ENCODE data around the gene RAI14.

The RAI14 gene

DNA sequence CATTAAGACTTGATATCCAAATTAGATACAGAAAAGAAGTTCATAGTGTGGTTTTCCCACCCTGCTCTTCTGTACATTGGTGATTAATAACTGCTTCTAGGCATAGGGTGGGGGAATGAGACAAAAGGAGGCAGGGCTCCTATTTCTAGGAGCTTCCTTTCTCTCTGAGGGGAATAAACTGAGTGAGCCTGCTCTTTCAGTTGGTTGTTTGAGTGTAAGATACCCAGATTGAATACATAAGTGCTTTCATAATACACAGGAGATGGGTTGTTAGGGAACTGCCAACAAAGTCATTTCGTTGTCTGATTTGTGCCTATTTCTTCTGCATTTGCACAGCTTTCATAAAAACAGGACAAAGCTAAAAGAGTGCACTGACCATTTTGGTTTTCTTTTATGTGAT, 133.9 kb downstream of the RAI14 start:
- Histone ChIP-seq H3K79me1 (replicated peaks; ENCODE audit: low read length, poor library complexity, severe bottlenecking) (peaks cover 9% of the 10 kb centered on the region), H3K9ac (ENCODE audit: low read length) (peak overlapping the region; percentile 16), H3K4me1 (ENCODE audit: control insufficient read depth, insufficient read depth, low read depth, low read length) (peaks cover 7% of the 10 kb centered on the region), H3K4ac (ENCODE audit: low read depth in 1 of 2, low read length in 2 of 2) (no peak overlapping the region), H2AFZ (ENCODE audit: low read depth, low read length) (no peak overlapping the region), H3K18ac (ENCODE audit: low read depth in 1 of 2, low read length in 2 of 2) (no peak overlapping the region), H4K91ac (ENCODE audit: low read length) (no peak overlapping the region), H3K23ac (ENCODE audit: low read length in 2 of 2) (no peak overlapping the region), H2BK5ac (ENCODE audit: low read depth, low read length, poor library complexity, severe bottlenecking) (no peak overlapping the region), H3K14ac (ENCODE audit: low read length in 2 of 2) (no peak overlapping the region), H4K8ac (ENCODE audit: low read length) (no peak overlapping the region), H2BK120ac (ENCODE audit: low read depth, low read length) (no peak overlapping the region), H3K27ac (ENCODE audit: low read length, poor library complexity, severe bottlenecking) (no peak overlapping the region), H2AK5ac (ENCODE audit: low read length, severe bottlenecking) (no peak overlapping the region), H3K9me3 (ENCODE audit: control insufficient read depth, low read length) (peaks cover 5% of the 10 kb centered on the region), H2BK15ac (ENCODE audit: low read depth, poor library complexity, severe bottlenecking) (no peak overlapping the region), H3K27me3 (ENCODE audit: control insufficient read depth in 1 of 2, insufficient read depth in 1 of 2, low read length in 2 of 2) (no peaks in the 10 kb centered on the region), H2BK12ac (ENCODE audit: low read length in 2 of 2) (no peak overlapping the region), H3K4me3 (ENCODE audit: insufficient read depth in 1 of 2, low read depth in 1 of 2, low read length in 2 of 2) (no peak overlapping the region), H3K36me3 (ENCODE audit: control insufficient read depth in 1 of 2, insufficient read depth in 2 of 2, low read depth in 1 of 2, low read length in 2 of 2) (peaks cover 12 to 15% of the 10 kb centered on the region in 2 experiments), H3K4me2 (ENCODE audit: low read length, poor library complexity, severe bottlenecking) (no peak overlapping the region)
- DNase-seq: peak; percentile 18
- WGBS: 100% methylated on average over 1 of the region's 1 CpG

DNA sequence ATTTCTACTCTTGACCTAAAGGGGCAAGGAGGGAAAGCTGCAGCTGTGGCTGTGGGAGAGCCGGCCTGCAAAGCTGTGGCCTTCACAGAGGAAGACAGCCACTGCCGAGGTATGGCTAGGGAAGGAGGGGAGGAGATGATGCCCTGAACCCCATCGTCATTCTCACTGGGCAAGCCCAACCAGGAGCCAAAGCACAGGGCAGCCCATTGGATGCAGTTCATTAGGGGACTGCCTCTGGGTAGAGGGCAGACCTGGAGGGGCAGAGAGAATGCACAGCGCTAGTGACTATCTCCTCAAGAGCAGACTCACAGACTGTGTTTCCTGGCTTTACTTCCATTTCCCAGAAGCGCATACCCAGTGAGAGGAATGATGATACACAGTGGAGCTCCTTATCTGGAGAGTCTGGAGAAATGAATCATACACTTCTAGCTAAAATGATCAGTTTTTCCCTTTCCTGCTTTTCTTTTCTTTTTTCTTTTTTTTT, 135.7 kb downstream of the RAI14 start:
- no peak overlapping the region for H4K91ac ChIP-seq (ENCODE audit: low read length)
- H2BK12ac ChIP-seq (ENCODE audit: low read length in 2 of 2): peak overlapping the region in 1 of 2 experiments; percentile 65
- no peak overlapping the region for H3K9ac ChIP-seq (ENCODE audit: low read length)
- peaks cover 5% of the 10 kb centered on the region for H3K9me3 ChIP-seq (ENCODE audit: control insufficient read depth, low read length)
- peak; percentile 91 for DNase-seq
- WGBS: 69% methylated on average over 4 of the region's 5 CpGs
- H3K4me3 ChIP-seq (ENCODE audit: insufficient read depth in 1 of 2, low read depth in 1 of 2, low read length in 2 of 2): no peak overlapping the region
- no peak overlapping the region for H2BK120ac ChIP-seq (ENCODE audit: low read depth, low read length)
- H2AK5ac ChIP-seq (ENCODE audit: low read length, severe bottlenecking): no peak overlapping the region
- peaks cover 14 to 26% of the 10 kb centered on the region in 2 experiments for H3K36me3 ChIP-seq (ENCODE audit: control insufficient read depth in 1 of 2, insufficient read depth in 2 of 2, low read depth in 1 of 2, low read length in 2 of 2)
- no peak overlapping the region for H3K27ac ChIP-seq (ENCODE audit: low read length, poor library complexity, severe bottlenecking)
- H3K4ac ChIP-seq (ENCODE audit: low read depth in 1 of 2, low read length in 2 of 2): no peak overlapping the region
- peaks cover 10% of the 10 kb centered on the region for H3K79me1 ChIP-seq (replicated peaks; ENCODE audit: low read length, poor library complexity, severe bottlenecking)
- H4K8ac ChIP-seq (ENCODE audit: low read length): no peak overlapping the region
- peak overlapping the region in 1 of 2 experiments; percentile 68 for H3K14ac ChIP-seq (ENCODE audit: low read length in 2 of 2)
- no peak overlapping the region for H2BK5ac ChIP-seq (ENCODE audit: low read depth, low read length, poor library complexity, severe bottlenecking)
- no peak overlapping the region for H3K4me2 ChIP-seq (ENCODE audit: low read length, poor library complexity, severe bottlenecking)
- H3K18ac ChIP-seq (ENCODE audit: low read depth in 1 of 2, low read length in 2 of 2): peak overlapping the region; percentile 6 to 85
- H2BK15ac ChIP-seq (ENCODE audit: low read depth, poor library complexity, severe bottlenecking): no peak overlapping the region
- peaks cover 7% of the 10 kb centered on the region for H3K4me1 ChIP-seq (ENCODE audit: control insufficient read depth, insufficient read depth, low read depth, low read length)
- peak overlapping the region in 1 of 2 experiments; percentile 54 for H3K23ac ChIP-seq (ENCODE audit: low read length in 2 of 2)
- no peak overlapping the region for H2AFZ ChIP-seq (ENCODE audit: low read depth, low read length)
- no peaks in the 10 kb centered on the region for H3K27me3 ChIP-seq (ENCODE audit: control insufficient read depth in 1 of 2, insufficient read depth in 1 of 2, low read length in 2 of 2)

DNA sequence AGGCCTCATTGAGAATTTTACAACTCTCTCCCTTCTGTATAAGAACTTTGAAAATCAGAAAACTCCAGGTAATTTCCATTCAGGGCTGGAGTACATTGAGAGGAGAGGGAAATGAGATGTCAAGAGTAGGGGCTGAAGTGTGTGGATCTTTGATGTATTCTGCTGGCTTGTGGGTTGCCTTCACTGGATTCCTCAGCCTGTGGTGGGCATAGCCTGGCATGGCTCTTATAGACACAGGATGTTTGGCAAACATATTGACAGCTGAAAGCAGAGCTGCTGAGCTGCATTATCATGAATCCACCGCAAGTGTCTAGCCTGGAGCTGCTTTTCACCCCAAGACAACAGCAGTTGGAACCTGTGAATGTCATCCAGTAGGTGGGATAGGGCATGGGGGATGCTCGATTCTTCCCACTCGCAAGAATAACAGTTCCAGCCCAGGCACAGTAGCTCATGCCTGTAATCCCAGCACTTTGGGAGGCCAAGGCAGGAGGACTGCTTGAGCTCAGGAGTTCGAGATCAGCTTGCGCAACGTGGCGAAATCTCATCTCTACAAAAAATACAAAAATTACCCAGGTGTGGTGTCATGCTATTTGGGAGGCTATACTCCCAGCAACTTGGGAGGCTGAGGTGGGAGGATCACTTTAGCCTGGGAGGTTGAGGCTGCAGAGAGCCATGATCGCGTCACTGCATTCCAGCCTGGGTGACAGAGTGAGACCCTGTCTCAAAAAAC, 146.9 kb downstream of the RAI14 start:
- H3K9me3 ChIP-seq (ENCODE audit: control insufficient read depth, low read length): no peaks in the 10 kb centered on the region
- WGBS: 99% methylated on average over 4 of the region's 9 CpGs
- no peak overlapping the region for H3K4me2 ChIP-seq (ENCODE audit: low read length, poor library complexity, severe bottlenecking)
- H3K27me3 ChIP-seq (ENCODE audit: control insufficient read depth in 1 of 2, insufficient read depth in 1 of 2, low read length in 2 of 2): no peaks in the 10 kb centered on the region
- peaks cover 36% of the 10 kb centered on the region for H3K79me1 ChIP-seq (replicated peaks; ENCODE audit: low read length, poor library complexity, severe bottlenecking)
- no peak overlapping the region for H4K8ac ChIP-seq (ENCODE audit: low read length)
- H3K4me1 ChIP-seq (ENCODE audit: control insufficient read depth, insufficient read depth, low read depth, low read length): no peaks in the 10 kb centered on the region
- no peak overlapping the region for H3K27ac ChIP-seq (ENCODE audit: low read length, poor library complexity, severe bottlenecking)
- H3K18ac ChIP-seq (ENCODE audit: low read depth in 1 of 2, low read length in 2 of 2): no peak overlapping the region
- H3K36me3 ChIP-seq (ENCODE audit: control insufficient read depth in 1 of 2, insufficient read depth in 2 of 2, low read depth in 1 of 2, low read length in 2 of 2): peaks cover 48 to 92% of the 10 kb centered on the region in 2 experiments
- no peak overlapping the region for H3K4me3 ChIP-seq (ENCODE audit: insufficient read depth in 1 of 2, low read depth in 1 of 2, low read length in 2 of 2)
- DNase-seq: no peak
- no peak overlapping the region for H2BK5ac ChIP-seq (ENCODE audit: low read depth, low read length, poor library complexity, severe bottlenecking)
- no peak overlapping the region for H3K14ac ChIP-seq (ENCODE audit: low read length in 2 of 2)
- no peak overlapping the region for H4K91ac ChIP-seq (ENCODE audit: low read length)
- H3K9ac ChIP-seq (ENCODE audit: low read length): no peak overlapping the region
- H2BK120ac ChIP-seq (ENCODE audit: low read depth, low read length): no peak overlapping the region
- no peak overlapping the region for H2BK12ac ChIP-seq (ENCODE audit: low read length in 2 of 2)
- no peak overlapping the region for H2AK5ac ChIP-seq (ENCODE audit: low read length, severe bottlenecking)
- no peak overlapping the region for H2AFZ ChIP-seq (ENCODE audit: low read depth, low read length)
- no peak overlapping the region for H3K4ac ChIP-seq (ENCODE audit: low read depth in 1 of 2, low read length in 2 of 2)
- H3K23ac ChIP-seq (ENCODE audit: low read length in 2 of 2): no peak overlapping the region
- no peak overlapping the region for H2BK15ac ChIP-seq (ENCODE audit: low read depth, poor library complexity, severe bottlenecking)

DNA sequence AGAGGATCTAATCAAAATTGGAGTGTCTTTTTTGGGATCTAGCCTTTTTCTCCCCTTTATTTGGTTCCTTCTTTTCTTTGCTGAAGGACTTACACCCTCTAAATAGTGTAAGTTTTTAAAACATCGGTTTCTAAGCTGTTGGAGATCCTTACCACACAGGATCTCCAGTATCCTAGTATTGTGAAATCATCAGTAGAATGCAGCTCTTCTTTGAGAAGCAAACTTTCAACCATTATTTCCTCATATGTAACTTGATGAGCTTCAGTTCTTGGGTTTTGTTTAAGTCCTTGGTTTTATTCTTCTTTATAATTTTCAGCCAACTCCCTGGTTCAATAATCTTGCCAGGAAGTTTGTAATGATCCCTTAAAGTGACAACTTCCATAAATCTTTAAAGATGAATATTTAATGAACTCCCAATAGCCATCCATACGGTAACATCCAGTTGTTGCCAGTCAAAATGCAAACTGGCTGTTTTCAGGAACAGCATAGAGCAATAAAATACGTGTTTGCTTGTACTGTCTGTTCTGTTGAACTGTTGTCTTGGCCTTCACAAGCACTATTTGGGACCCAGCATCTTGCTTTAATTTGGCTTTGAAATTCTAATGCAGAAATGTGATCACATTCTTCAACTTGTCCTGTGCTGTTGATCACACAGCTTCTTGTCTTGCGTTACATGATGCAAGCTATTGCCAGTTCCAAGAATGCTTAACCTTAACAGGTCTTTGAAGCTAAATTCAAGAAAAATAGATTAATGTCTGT, 148.0 kb downstream of the RAI14 start:
- no peak overlapping the region for H2BK12ac ChIP-seq (ENCODE audit: low read length in 2 of 2)
- no peak overlapping the region for H2BK120ac ChIP-seq (ENCODE audit: low read depth, low read length)
- H2AK5ac ChIP-seq (ENCODE audit: low read length, severe bottlenecking): no peak overlapping the region
- no peak overlapping the region for H3K4me3 ChIP-seq (ENCODE audit: insufficient read depth in 1 of 2, low read depth in 1 of 2, low read length in 2 of 2)
- no peak overlapping the region for H3K4ac ChIP-seq (ENCODE audit: low read depth in 1 of 2, low read length in 2 of 2)
- H3K36me3 ChIP-seq (ENCODE audit: control insufficient read depth in 1 of 2, insufficient read depth in 2 of 2, low read depth in 1 of 2, low read length in 2 of 2): peaks cover 46 to 92% of the 10 kb centered on the region in 2 experiments
- no peak overlapping the region for H4K8ac ChIP-seq (ENCODE audit: low read length)
- H2BK15ac ChIP-seq (ENCODE audit: low read depth, poor library complexity, severe bottlenecking): no peak overlapping the region
- peaks cover 34% of the 10 kb centered on the region for H3K79me1 ChIP-seq (replicated peaks; ENCODE audit: low read length, poor library complexity, severe bottlenecking)
- no peaks in the 10 kb centered on the region for H3K27me3 ChIP-seq (ENCODE audit: control insufficient read depth in 1 of 2, insufficient read depth in 1 of 2, low read length in 2 of 2)
- no peak overlapping the region for H3K27ac ChIP-seq (ENCODE audit: low read length, poor library complexity, severe bottlenecking)
- H2AFZ ChIP-seq (ENCODE audit: low read depth, low read length): no peak overlapping the region
- DNase-seq: peak; percentile 9
- no peak overlapping the region for H4K91ac ChIP-seq (ENCODE audit: low read length)
- no peaks in the 10 kb centered on the region for H3K9me3 ChIP-seq (ENCODE audit: control insufficient read depth, low read length)
- no peak overlapping the region for H3K18ac ChIP-seq (ENCODE audit: low read depth in 1 of 2, low read length in 2 of 2)
- H3K9ac ChIP-seq (ENCODE audit: low read length): peak overlapping the region; percentile 37
- H2BK5ac ChIP-seq (ENCODE audit: low read depth, low read length, poor library complexity, severe bottlenecking): no peak overlapping the region
- 96% methylated on average over 3 of the region's 4 CpGs for WGBS
- no peak overlapping the region for H3K23ac ChIP-seq (ENCODE audit: low read length in 2 of 2)
- H3K4me1 ChIP-seq (ENCODE audit: control insufficient read depth, insufficient read depth, low read depth, low read length): no peaks in the 10 kb centered on the region
- H3K4me2 ChIP-seq (ENCODE audit: low read length, poor library complexity, severe bottlenecking): no peak overlapping the region
- no peak overlapping the region for H3K14ac ChIP-seq (ENCODE audit: low read length in 2 of 2)
